Stimulated activated CD8-positive, alpha-beta memory T cell treated with anti-CD3 and anti-CD28 coated beads, Interleukin-12 subunit alpha, Interleukin-12 subunit beta, amount 100 ng/mL, for 4 hours (primary cell): ENCODE measurements around the gene SMPD4.
"Not testable (repeated sequence)": the region's sequence is repeated elsewhere in the genome, so short reads cannot be mapped to it uniquely, and the experiment has no call there.

Source experiments
- DNase-seq: peaks from one replicate; pipeline ENCODE4 v3.0.0-alpha.2; 2020; ENCODE audit warnings: low read depth

The SMPD4 gene

DNA sequence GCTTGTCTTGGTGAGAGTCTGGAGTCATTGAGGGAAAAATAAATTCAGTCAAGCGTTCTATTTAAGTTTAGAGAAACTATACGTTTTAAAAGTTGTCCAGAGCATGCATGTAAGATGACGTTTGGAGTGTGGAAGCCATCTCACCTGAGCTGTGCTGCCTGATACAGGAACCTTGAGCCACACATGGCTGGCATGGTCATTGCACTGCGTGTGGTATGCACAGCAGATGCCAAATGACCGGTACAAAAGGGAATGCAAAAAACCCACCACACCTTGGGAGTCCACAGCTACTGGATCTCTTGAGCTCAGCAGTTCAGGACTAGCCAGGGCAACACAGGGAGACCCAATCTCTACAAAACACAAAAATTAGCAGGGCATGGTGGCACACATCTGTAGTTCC, 5.0 kb upstream of the SMPD4 start:
- no peak for DNase-seq

- DNase-seq: no peak
Observed at GRCh38 chr2:130185896-130186295, 4.5 kb upstream of the SMPD4 start.

DNA sequence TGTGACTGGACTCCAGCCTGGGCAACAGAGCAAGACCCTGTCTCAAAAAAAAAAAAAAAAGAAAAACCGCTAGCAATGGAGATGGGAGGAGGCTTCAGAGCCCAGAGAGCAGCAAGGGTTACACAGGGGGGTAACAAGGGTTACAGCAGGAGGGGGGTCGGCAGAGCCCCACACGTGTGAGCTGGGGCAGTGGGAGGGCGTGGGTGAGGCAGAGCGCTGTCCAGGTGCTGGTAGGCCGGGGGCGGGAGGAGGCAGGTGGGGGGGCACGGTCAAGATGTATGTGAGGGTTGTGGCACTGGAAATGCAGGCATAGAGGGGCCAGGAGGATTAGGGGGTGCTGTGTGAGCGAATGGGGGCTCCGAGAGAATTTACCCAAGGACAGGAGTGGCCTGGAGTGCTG, 4.0 kb upstream of the SMPD4 start:
- DNase-seq: no peak

- no peak for DNase-seq
Observed at GRCh38 chr2:130183512-130184373, 2.3 kb upstream of the SMPD4 start.

GRCh38 chr2:130182826-130183511, 1.6 kb upstream of the SMPD4 start:
- not testable (repeated sequence) for DNase-seq

GRCh38 chr2:130181880-130182682, 679 bp upstream of the SMPD4 start, which contains the start of gene MZT2B:
MZT2B (plus strand) TSS chr2:130182262; CDS start chr2:130182283, 21 bp downstream.
- DNase-seq: peak; percentile 85

GRCh38 chr2:130180404-130181324, 738 bp downstream of the SMPD4 start:
- DNase-seq: not testable (repeated sequence)

GRCh38 chr2:130174866-130175265, 6.5 kb downstream of the SMPD4 start:
- DNase-seq: not testable (repeated sequence)

DNA sequence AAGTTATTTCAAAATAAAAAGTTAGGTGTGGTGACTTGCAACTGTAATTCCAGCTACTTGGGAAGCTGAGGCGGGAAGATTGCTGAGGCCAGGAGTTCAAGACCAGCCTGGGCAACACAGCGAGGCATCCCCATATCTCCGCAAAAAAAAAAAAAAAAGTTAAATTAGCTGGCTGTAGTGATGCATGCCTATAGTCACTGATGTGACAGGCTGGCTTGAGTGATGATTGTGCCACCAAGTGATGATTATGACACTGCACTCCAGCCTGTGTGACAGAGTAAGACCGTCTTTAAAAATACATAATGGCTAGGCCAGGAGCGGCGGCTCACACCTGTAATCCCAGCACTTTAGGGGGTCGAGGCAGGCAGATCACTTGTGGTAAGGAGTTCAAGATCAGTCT, 11.5 kb downstream of the SMPD4 start:
- DNase-seq: no peak

DNA sequence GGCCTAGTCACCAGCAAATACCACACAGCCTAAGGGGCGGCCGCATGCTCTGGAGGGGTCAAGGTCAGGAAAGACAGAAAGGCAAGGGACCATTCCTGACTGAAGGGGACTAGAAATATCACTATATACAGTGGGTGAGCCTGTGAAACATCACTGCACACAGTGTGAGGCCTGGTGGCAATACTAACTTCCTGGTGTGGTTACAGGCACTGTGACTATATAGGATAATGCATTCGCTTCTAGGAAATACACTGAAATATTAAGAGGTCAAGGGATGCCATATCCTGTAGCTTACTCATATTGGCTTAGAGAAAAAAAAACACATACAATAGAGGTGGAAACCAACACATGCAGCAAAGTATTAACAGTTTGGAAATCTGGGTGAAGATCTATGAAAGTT, 12.2 kb downstream of the SMPD4 start:
- DNase-seq: not testable (repeated sequence)

DNA sequence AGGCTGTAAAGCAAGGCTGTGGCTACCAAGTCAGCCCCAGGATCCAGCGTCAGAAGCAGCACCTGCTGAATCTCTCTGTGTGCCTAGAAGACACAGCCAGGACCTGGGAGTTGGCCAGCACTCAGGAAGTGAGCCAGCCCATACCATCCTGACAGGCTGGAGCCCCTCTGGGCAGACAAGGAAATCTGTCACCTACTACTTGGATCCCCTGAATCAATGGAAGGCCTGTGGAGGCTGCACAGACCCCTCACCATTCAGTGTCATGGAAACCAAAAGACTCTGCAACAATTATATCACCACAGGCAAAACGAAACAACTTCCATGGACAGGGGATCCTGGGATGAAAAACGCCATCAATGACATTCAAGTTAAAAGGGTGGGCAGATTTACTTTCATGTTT, 14.8 kb downstream of the SMPD4 start:
- not testable (repeated sequence) for DNase-seq

- no peak for DNase-seq
Observed at GRCh38 chr2:130165293-130166016, 15.9 kb downstream of the SMPD4 start.

- DNase-seq: no peak
Observed at GRCh38 chr2:130162968-130163367, 18.4 kb downstream of the SMPD4 start.

DNA sequence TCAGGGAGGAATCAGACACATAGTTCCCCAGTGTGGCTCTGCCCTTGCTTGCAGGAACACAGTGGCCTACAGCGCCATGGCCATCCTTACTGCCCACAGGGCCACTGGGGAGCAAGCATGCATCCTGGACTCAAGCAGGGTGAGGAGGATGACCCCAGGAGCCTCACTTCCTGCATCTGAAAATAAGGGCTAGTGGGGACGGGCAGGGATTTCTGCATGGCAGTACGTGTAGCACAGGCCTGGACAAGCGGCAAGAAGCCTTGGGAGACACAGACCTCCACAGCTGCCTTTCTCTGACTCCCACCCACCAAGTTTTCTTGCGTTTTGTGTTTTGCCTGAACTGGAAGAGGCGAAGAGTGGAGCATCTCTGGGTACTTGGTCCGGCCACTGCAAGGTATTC, 18.9 kb downstream of the SMPD4 start:
- not testable (repeated sequence) for DNase-seq

- not testable (repeated sequence) for DNase-seq
Observed at GRCh38 chr2:130160838-130161705, 20.3 kb downstream of the SMPD4 start.

DNA sequence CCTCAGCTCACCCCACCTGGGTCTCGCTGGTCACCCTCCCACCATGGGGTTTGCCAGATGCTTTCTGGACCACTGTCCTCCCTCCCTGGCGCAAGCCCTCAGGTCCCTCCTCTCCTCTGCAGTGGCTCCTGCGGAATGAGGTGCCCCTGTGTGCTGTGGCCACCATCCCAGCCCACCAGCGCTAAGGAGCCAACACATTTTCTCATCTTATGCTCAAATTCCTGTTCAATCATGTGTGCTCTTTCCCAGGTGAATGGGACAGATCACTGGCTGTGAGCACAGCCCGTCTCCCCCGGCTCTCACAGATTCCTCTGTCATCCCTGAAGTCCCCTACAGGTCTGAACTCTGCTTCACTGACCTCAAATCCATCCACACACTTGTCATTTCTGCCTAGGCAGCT, 21.3 kb downstream of the SMPD4 start:
- no peak for DNase-seq

DNA sequence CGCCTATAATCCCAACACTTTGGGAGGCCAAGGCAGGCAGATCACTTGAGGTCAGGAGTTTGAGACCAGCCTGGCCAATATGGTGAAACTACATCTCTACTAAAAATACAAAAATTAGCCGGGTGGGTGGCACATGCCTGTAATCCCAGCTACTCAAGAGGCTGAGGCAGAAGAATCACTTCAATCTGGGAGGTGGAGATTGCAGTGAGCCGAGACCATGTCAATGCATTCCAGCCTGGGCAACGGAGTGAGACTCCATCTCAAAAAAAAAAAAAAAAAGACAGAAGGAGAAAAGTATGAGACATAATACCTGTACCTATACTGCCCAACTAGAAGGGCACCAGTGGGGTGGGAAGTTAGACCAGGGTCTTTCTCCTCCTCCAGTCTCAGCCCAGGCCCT, 22.0 kb downstream of the SMPD4 start:
- DNase-seq: not testable (repeated sequence)

DNA sequence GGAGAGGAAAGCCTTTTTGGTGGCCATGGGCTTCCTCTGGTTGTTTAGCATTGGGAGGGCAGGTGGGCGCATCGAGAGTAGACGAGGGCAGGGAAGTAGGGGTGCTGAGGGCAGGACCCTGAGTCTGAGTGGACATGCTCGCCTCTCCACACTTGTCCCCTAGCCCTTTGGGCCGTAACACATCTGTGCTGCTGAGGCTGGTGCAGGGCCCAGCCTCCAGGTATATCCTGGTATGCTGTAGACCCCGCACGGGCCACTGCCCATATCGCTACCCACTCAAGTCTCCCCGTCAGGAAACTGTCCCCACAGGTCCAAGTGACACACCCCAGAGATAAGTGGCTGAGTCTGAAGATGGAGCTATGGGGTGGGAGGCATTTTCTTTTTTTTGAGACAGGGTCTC, 22.8 kb downstream of the SMPD4 start:
- no peak for DNase-seq

GRCh38 chr2:130157825-130158514, 23.4 kb downstream of the SMPD4 start:
- DNase-seq: not testable (repeated sequence)
